ENCODE data around the gene PDE6G.
"Not testable (repeated sequence)": the region's sequence is repeated elsewhere in the genome, so short reads cannot be mapped to it uniquely, and the experiment has no call there.

PDE6G gene

GRCh38 chr17:81687770-81688541 lies 31.6 kb upstream of the PDE6G start:
- no peak for DNase-seq (ENCODE audit: low spot score)

GRCh38 chr17:81686614-81687013 lies 30.3 kb upstream of the PDE6G start:
- no peak for DNase-seq (ENCODE audit: low spot score)

GRCh38 chr17:81685108-81685507 lies 28.8 kb upstream of the PDE6G start:
- no peak for DNase-seq (ENCODE audit: low spot score)

GRCh38 chr17:81684442-81684911 lies 28.1 kb upstream of the PDE6G start:
- no peak for DNase-seq (ENCODE audit: low spot score)

GRCh38 chr17:81683584-81684441 lies 27.5 kb upstream of the PDE6G start, which contains the start of the genes ARL16 and HGS:
ARL16 (minus strand) TSS chr17:81683797; CDS start chr17:81683753, 44 bp downstream.
HGS (plus strand) TSS chr17:81684011; CDS start chr17:81684067, 56 bp downstream.
- peak; percentile 99 for DNase-seq (ENCODE audit: low spot score)

GRCh38 chr17:81683208-81683583 lies 26.9 kb upstream of the PDE6G start:
- DNase-seq (ENCODE audit: low spot score): no peak

GRCh38 chr17:81682565-81683207 lies 26.3 kb upstream of the PDE6G start:
- DNase-seq (ENCODE audit: low spot score): no peak

GRCh38 chr17:81681672-81682071 lies 25.3 kb upstream of the PDE6G start:
- no peak for DNase-seq (ENCODE audit: low spot score)

GRCh38 chr17:81680150-81680549 lies 23.8 kb upstream of the PDE6G start:
- no peak for DNase-seq (ENCODE audit: low spot score)

GRCh38 chr17:81676906-81677305 lies 20.6 kb upstream of the PDE6G start:
- no peak for DNase-seq (ENCODE audit: low spot score)

GRCh38 chr17:81675515-81676221 lies 19.3 kb upstream of the PDE6G start:
- not testable (repeated sequence) for DNase-seq (ENCODE audit: low spot score)

GRCh38 chr17:81673561-81674258 lies 17.4 kb upstream of the PDE6G start:
- no peak for DNase-seq (ENCODE audit: low spot score)

GRCh38 chr17:81672954-81673353 lies 16.6 kb upstream of the PDE6G start:
- DNase-seq (ENCODE audit: low spot score): no peak

- DNase-seq (ENCODE audit: low spot score): no peak
These were observed 16.2 kb upstream of the PDE6G start for GRCh38 chr17:81672504-81672903.

GRCh38 chr17:81667754-81668153 lies 11.4 kb upstream of the PDE6G start:
- DNase-seq (ENCODE audit: low spot score): no peak

GRCh38 chr17:81666342-81667191 lies 10.2 kb upstream of the PDE6G start, which contains the start of the genes CCDC137 and OXLD1:
CCDC137 (plus strand) TSS chr17:81666737; CDS start chr17:81666767, 30 bp downstream.
OXLD1 (minus strand) TSS chr17:81666605; CDS start chr17:81666577, 28 bp downstream.
- peak; percentile 92 for DNase-seq (ENCODE audit: low spot score)

GRCh38 chr17:81666092-81666341 lies 9.7 kb upstream of the PDE6G start:
- DNase-seq (ENCODE audit: low spot score): no peak

GRCh38 chr17:81665205-81666091 lies 9.1 kb upstream of the PDE6G start:
- DNase-seq (ENCODE audit: low spot score): no peak

GRCh38 chr17:81664051-81664470 lies 7.7 kb upstream of the PDE6G start:
- DNase-seq (ENCODE audit: low spot score): no peak
